BJ (cell line): Measurements from ENCODE around the gene EML6. TPM values are rescaled to one million over a fixed set of nuclear protein-coding genes. Genes with fewer than 3 reads are reported as not detected.

ENCODE experiments used
- CTCF ChIA-PET: fragments of 350-600 bp; formaldehyde crosslinking; extraction: SDS; loops from one replicate; lab custom pipeline; 2021; ENCODE audit warnings: antibody characterized with exemption, inconsistent platforms; lab: Yijun Ruan, JAX
- POLR2A ChIA-PET: fragments of 300-600 bp; sonication (Branson Sonifier 250); formaldehyde crosslinking; extraction: SDS; loops from one replicate; lab custom pipeline; 2021; ENCODE audit warnings: antibody characterized with exemption; lab: Charles Lee
- DNase-seq: peaks from one replicate; pipeline ENCODE4 v3.0.0-alpha.2; 2011; ENCODE audit warnings: low read depth
- H3K27me3 ChIP-seq: 2 replicates; pipeline ENCODE4 v1.6.0; 2011; ENCODE audit warnings: low read length; ENCODE audit not compliant: control insufficient read depth, insufficient read depth
- H3K36me3 ChIP-seq: 2 replicates; pipeline ENCODE4 v1.5.1; 2011; ENCODE audit warnings: low read length; ENCODE audit not compliant: control insufficient read depth, insufficient read depth
- H3K4me3 ChIP-seq: 2 replicates; pipeline ENCODE4 v1.5.1; 2011; ENCODE audit warnings: low read depth, mild to moderate bottlenecking, control low read depth, low read length
- polyA plus RNA-seq: library from polyadenylated mRNA; depleted of rRNA; stranded (reverse); fragments of >200 nt; gene quantifications from 2 replicates; pipeline ENCODE4 v1.2.3, GENCODE V29; 2011
- TF ChIP-seq, protein P1 (sequence below): IDR thresholded peaks from 2 replicates; pipeline ENCODE4 v1.5.1; 2011; ENCODE audit warnings: low read depth, mild to moderate bottlenecking, control low read depth, inconsistent platforms, low read length, moderate library complexity; ENCODE audit not compliant: insufficient read depth

EML6 gene
- polyA plus RNA-seq, 1 experiment: 0.18 TPM

DNA sequence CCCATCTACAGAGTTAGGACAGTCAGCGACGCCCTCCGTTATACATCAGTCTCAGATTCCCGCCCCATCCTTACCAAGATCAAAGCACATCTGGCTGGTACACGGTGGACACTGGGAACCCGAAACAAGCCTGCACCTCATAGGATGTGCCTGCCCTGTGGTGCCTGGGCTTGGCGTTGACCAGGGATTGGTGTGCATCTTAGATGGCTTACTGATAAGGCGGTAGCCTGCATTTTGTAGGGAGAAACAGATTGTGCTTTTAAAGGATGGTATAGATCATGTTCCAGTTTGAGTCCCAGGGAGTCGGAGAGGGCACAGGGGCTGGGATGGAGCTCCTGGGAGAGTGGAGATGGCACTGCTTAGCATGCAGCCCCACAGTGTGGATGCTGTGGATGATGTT is 108.0 kb downstream of the EML6 start:
- TF ChIP-seq, protein P1, sequence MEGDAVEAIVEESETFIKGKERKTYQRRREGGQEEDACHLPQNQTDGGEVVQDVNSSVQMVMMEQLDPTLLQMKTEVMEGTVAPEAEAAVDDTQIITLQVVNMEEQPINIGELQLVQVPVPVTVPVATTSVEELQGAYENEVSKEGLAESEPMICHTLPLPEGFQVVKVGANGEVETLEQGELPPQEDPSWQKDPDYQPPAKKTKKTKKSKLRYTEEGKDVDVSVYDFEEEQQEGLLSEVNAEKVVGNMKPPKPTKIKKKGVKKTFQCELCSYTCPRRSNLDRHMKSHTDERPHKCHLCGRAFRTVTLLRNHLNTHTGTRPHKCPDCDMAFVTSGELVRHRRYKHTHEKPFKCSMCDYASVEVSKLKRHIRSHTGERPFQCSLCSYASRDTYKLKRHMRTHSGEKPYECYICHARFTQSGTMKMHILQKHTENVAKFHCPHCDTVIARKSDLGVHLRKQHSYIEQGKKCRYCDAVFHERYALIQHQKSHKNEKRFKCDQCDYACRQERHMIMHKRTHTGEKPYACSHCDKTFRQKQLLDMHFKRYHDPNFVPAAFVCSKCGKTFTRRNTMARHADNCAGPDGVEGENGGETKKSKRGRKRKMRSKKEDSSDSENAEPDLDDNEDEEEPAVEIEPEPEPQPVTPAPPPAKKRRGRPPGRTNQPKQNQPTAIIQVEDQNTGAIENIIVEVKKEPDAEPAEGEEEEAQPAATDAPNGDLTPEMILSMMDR: no peak
- Histone ChIP-seq H3K4me3 (no peak overlapping the region), H3K36me3 (no peaks in the 10 kb centered on the region), H3K27me3 (peaks cover 6% of the 10 kb centered on the region)
- no peak for DNase-seq
- ChIA-PET POLR2A (no interaction called here), CTCF (no interaction called here)

DNA sequence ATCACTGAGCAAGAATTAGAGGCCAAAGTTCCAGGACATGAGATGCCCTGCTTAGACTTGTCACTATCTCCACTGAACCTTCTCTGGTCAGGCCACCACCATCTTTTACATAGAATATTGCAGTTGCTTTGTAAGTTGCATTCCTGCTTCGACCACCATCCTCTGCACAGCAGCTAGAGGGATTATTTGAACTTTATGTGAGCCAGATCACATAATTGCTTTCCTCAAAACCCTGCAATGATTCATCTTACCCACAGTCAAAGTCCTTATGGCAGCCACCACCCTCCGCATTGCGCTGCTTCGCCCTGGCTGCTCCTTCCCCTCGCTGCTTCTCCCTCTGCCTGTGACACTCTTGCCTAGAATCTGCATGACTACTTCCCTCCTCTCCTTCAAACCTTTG is 111.3 kb downstream of the EML6 start:
- Histone ChIP-seq H3K4me3 (no peak overlapping the region), H3K27me3 (peaks cover 4% of the 10 kb centered on the region), H3K36me3 (no peaks in the 10 kb centered on the region)
- no peak for DNase-seq
- POLR2A ChIA-PET: no interaction called here
- CTCF ChIA-PET: no interaction called here
- TF ChIP-seq, protein P1: no peak

DNA sequence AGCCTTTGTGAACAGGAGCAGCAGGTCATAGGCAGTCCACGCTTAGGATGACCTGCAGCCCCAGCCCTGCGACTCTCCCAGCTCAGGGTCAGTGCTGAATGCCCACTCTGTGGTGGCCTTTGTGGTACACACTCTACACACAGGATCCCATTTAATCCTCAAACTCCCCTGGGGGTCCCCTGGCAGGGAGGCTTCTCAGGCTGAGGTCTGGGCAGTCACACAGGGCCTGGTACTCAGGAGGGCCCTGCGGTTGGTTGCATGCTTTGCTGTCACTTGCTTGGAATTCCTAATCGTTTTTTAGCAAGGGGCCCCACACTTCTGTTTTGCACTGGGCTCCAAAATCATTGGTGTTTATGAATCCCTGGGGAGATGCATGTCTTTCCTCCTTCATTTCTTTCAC is 113.0 kb downstream of the EML6 start:
- Histone ChIP-seq H3K27me3 (peaks cover 2% of the 10 kb centered on the region), H3K36me3 (no peaks in the 10 kb centered on the region), H3K4me3 (no peak overlapping the region)
- TF ChIP-seq, protein P1: no peak
- ChIA-PET CTCF (no interaction called here), POLR2A (no interaction called here)
- no peak for DNase-seq

DNA sequence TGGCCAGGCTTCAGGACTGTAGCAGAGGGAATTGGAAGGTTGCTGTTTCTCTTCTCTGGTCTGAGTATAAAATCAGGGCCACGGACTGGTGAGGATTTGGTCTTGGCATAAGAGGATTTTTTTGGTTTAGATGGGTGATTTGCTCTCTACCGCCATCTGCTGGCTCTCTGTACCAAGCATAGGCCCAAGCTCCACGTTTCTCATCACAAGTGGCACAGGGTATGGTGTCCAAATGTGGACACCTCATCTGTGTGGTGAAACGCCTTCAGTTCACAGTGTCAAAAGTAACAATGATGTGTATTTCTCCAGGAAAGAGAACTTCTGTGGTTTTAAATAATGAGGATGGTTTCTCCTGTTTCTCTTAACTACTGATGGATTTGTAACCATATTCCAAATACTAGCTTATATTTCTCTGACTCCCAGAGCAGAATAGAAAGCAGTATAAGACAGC is 115.1 kb downstream of the EML6 start:
- CTCF ChIA-PET: interaction anchor here (0.6 to 3.1 kb wide), 44 partner anchors 8 to 740 kb away, joined by 3 to 47 read pairs (median 4); no protein-coding TSS in a partner anchor
- H3K36me3 ChIP-seq: no peaks in the 10 kb centered on the region
- TF ChIP-seq, protein P1: peak; percentile 95
- peak; percentile 7 for DNase-seq
- H3K27me3 ChIP-seq: peaks cover 2% of the 10 kb centered on the region
- no peak overlapping the region for H3K4me3 ChIP-seq
- POLR2A ChIA-PET: no interaction called here

DNA sequence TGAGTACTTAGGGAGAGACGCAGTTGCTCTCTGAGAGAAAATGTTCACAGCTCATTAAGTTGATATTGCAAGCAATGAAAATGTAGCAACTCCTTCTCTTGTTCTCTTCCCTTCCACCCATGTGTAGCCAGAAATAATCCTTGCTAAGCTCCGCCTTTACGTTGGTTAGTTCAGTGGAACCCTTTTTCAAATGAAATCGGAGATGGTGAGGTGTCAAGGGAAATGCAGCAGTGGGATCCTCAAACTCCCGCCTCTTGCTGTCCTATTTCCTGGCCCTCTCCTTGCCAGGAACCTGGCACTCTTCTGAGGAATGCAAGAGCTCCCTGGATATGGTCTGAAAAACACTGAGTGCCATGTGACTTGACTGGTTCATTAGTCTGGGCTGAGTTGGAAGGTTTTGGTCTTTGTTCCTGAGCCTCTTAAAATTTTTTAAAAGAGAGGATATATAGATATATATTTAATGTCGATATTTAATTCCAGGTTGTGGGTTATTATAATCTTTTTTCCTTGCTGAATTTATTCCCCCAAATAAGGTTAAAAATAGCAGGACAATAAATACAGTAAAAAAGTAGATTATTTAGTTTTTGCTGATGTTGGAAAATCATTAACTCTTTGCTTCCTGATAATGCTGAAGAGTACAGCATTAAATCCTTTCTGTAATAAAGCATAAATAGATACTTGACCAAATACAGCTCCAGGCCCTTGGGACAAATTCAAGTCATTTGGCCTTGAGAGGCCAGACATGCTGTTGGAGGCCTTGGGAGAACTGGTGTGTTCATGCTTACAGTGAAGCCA is 116.2 kb downstream of the EML6 start:
- POLR2A ChIA-PET: no interaction called here

More for the DNA sequence above, 116.2 kb downstream of the EML6 start:
- TF ChIP-seq, protein P1: no peak
- no peak for DNase-seq
- peaks cover 2% of the 10 kb centered on the region for H3K27me3 ChIP-seq
- H3K4me3 ChIP-seq: no peak overlapping the region
- no peaks in the 10 kb centered on the region for H3K36me3 ChIP-seq
- CTCF ChIA-PET: interaction anchor here (0.5 to 3.1 kb wide), 33 partner anchors 7 to 735 kb away, joined by 3 to 47 read pairs (median 4); no protein-coding TSS in a partner anchor
